PC-9 (cell line): ENCODE results near the gene ZNF792. TPM values are rescaled to one million over a fixed set of nuclear protein-coding genes. Genes with fewer than 3 reads are reported as not detected.

Experiments
- BruUV-seq: library from RNA; stranded (reverse); fragments of 400-500 nt; replicated peaks from 2 replicates; lab custom pipeline; 2021; lab: Mats Ljungman, UMichigan
- CTCF ChIA-PET: fragments of 300-600 bp; sonication (Branson Sonifier 250); formaldehyde crosslinking; loops from one replicate; lab custom pipeline; 2022; ENCODE audit warnings: antibody characterized with exemption; lab: Charles Lee
- POLR2A ChIA-PET: fragments of 300-600 bp; sonication (Branson Sonifier 250); formaldehyde crosslinking; loops from one replicate; lab custom pipeline; 2022; ENCODE audit warnings: antibody characterized with exemption; ENCODE audit not compliant: unreplicated experiment; lab: Charles Lee
- DNase-seq, 2 experiments: peaks; one replicate each; pipeline versions ENCODE4 v3.0.0 to v3.0.0-alpha.2; 2015 to 2022; ENCODE audit warnings: mixed read lengths in 1 of 2
- H2AFZ ChIP-seq: fragments of 200-600 bp; sonication (generic); 2 replicates; pipeline ENCODE4 v1.8.1; 2017; ENCODE audit warnings: antibody characterized with exemption
- H3F3A ChIP-seq: fragments of 200-600 bp; sonication (generic); 2 replicates; pipeline ENCODE4 v1.8.1; 2017; ENCODE audit warnings: antibody characterized with exemption, mild to moderate bottlenecking, low read depth; ENCODE audit not compliant: insufficient read depth
- H3K27ac ChIP-seq: fragments of 200-600 bp; sonication (generic); 2 replicates; pipeline ENCODE4 v1.6.1; 2016; ENCODE audit warnings: mixed run types
- H3K27me3 ChIP-seq: fragments of 200-600 bp; sonication (generic); 2 replicates; pipeline ENCODE4 v1.6.1; 2016; ENCODE audit warnings: low read depth, mixed run types; ENCODE audit not compliant: insufficient read depth
- H3K36me3 ChIP-seq: fragments of 200-600 bp; sonication (generic); 2 replicates; pipeline ENCODE4 v1.6.1; 2016; ENCODE audit warnings: low read depth, mixed run types
- H3K4me1 ChIP-seq: fragments of 200-600 bp; sonication (generic); replicated peaks from 2 replicates; pipeline ENCODE4 v1.6.1; 2016; ENCODE audit warnings: mixed run types; ENCODE audit not compliant: insufficient read depth
- H3K4me2 ChIP-seq: fragments of 200-600 bp; sonication (generic); 2 replicates; pipeline ENCODE4 v1.6.1; 2017; ENCODE audit warnings: mixed run types
- H3K4me3 ChIP-seq: fragments of 200-600 bp; sonication (generic); 2 replicates; pipeline ENCODE4 v1.6.1; 2016; ENCODE audit warnings: mixed run types
- H3K79me2 ChIP-seq: fragments of 200-600 bp; sonication (generic); 2 replicates; pipeline ENCODE4 v1.6.1; 2017; ENCODE audit warnings: low read depth, mixed run types
- H3K9me2 ChIP-seq: fragments of 200-600 bp; sonication (generic); 2 replicates; pipeline ENCODE4 v1.8.1; 2017; ENCODE audit warnings: mild to moderate bottlenecking; ENCODE audit not compliant: insufficient read depth
- H3K9me3 ChIP-seq: fragments of 200-600 bp; sonication (generic); 2 replicates; pipeline ENCODE4 v1.8.1; 2016; ENCODE audit warnings: low read depth; ENCODE audit not compliant: insufficient read depth
- H4K20me1 ChIP-seq: fragments of 200-600 bp; sonication (generic); 2 replicates; pipeline ENCODE4 v1.8.1; 2017; ENCODE audit not compliant: insufficient read depth
- EZH2 ChIP-seq: fragments of 200-600 bp; sonication (generic); IDR thresholded peaks from 2 replicates; pipeline ENCODE4 v1.8.0; 2017; ENCODE audit warnings: antibody characterized with exemption, low read depth
- intact Hi-C: fragments of 100-400 bp; cut with micrococcal nuclease; formaldehyde crosslinking; loops from one replicate; pipeline ENCODE4 v1.10.0; 2022; ENCODE audit not compliant: unreplicated experiment
- total RNA-seq: library from RNA; stranded (reverse); gene quantifications from 2 replicates; pipeline ENCODE4 v1.2.3, GENCODE V29; 2021
- TF ChIP-seq, protein P1 (sequence below): fragments of 200-600 bp; sonication (generic); conservative IDR thresholded peaks from 2 replicates; pipeline ENCODE4 v1.6.1; 2017; ENCODE audit warnings: mixed run types, antibody characterized with exemption, mild to moderate bottlenecking, moderate library complexity

ZNF792 gene
- total RNA-seq, 1 experiment from 2014 or later, result 3.5 TPM

DNA sequence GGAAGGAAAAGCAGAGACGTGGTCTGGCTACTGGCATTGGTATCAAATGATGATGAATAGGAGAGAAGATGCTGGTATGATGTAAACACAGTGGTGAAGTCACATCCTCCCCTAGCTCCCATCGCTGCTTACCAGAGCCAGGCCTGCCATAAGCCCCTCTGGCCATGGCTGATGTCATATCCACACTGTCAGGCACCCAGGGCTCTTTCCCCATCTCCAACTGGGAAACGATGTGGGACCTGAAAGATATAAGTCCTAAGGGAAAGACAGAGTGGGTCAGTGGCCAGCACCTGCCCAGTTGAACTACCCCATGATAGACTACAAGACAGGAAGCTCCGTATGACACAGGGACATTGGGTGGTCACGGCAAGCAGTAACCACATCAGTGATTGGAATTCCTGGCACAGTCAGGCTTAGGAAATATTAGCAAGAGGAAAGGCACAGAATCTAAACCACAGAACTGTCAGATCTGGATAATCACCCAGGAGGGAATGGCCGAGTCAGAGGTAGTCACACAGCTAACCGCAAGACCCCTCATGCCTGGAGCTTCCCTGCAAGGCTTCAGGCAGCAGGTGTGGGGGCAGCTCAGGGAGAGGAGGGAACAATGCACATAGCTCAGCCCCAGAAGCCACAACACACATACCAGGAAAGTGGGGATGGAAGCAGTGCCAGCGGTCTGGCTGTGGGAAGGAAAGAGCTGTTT is 3.8 kb downstream of the ZNF792 start:
- POLR2A ChIA-PET, result no interaction called here
- Histone ChIP-seq H3F3A (peaks cover 4% of the 10 kb centered on the region; the same call in 1 of the 2 replicates), H3K4me2 (no peak overlapping the region), H3K9me3 (peaks cover 31% of the 10 kb centered on the region), H3K27me3 (no peaks in the 10 kb centered on the region), H3K4me3 (no peak overlapping the region), H3K36me3 (peaks cover 16% of the 10 kb centered on the region), H3K27ac (no peak overlapping the region), H2AFZ (no peak overlapping the region), H3K9me2 (no peaks in the 10 kb centered on the region), H3K79me2 (peaks cover 9% of the 10 kb centered on the region; the same call in 1 of the 2 replicates), H4K20me1 (no peaks in the 10 kb centered on the region), H3K4me1 (peaks cover 15% of the 10 kb centered on the region; the same call in 1 of the 2 replicates)
- TF ChIP-seq, protein P1, sequence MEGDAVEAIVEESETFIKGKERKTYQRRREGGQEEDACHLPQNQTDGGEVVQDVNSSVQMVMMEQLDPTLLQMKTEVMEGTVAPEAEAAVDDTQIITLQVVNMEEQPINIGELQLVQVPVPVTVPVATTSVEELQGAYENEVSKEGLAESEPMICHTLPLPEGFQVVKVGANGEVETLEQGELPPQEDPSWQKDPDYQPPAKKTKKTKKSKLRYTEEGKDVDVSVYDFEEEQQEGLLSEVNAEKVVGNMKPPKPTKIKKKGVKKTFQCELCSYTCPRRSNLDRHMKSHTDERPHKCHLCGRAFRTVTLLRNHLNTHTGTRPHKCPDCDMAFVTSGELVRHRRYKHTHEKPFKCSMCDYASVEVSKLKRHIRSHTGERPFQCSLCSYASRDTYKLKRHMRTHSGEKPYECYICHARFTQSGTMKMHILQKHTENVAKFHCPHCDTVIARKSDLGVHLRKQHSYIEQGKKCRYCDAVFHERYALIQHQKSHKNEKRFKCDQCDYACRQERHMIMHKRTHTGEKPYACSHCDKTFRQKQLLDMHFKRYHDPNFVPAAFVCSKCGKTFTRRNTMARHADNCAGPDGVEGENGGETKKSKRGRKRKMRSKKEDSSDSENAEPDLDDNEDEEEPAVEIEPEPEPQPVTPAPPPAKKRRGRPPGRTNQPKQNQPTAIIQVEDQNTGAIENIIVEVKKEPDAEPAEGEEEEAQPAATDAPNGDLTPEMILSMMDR, result no peak
- TF ChIP-seq EZH2, result no peak
- no TSS peak for BruUV-seq
- intact Hi-C loops, result no loop called here
- DNase-seq, result peak in 1 of 2 experiments; percentile 57
- CTCF ChIA-PET, result no interaction called here

GRCh38 chr19:34959021-34959420 is 5.0 kb downstream of the ZNF792 start:
- Histone ChIP-seq H3F3A (no peaks in the 10 kb centered on the region; the same call in 1 of the 2 replicates), H3K79me2 (peaks cover 9% of the 10 kb centered on the region; the same call in 1 of the 2 replicates), H2AFZ (no peak overlapping the region), H4K20me1 (no peaks in the 10 kb centered on the region), H3K9me3 (peaks cover 31% of the 10 kb centered on the region), H3K9me2 (no peaks in the 10 kb centered on the region), H3K27ac (no peak overlapping the region), H3K4me1 (peaks cover 15% of the 10 kb centered on the region; the same call in 1 of the 2 replicates), H3K4me2 (no peak overlapping the region), H3K4me3 (no peak overlapping the region), H3K27me3 (no peaks in the 10 kb centered on the region), H3K36me3 (peaks cover 16% of the 10 kb centered on the region)
- BruUV-seq, result no TSS peak
- DNase-seq, result no peak
- TF ChIP-seq EZH2, result no peak
- TF ChIP-seq, protein P1, result no peak
- ChIA-PET CTCF (no interaction called here), POLR2A (no interaction called here)
- intact Hi-C loops, result no loop called here

- POLR2A ChIA-PET, result no interaction called here
- no peak for DNase-seq
- no peaks in the 10 kb centered on the region for H4K20me1 ChIP-seq
- H3K27ac ChIP-seq, result no peak overlapping the region
- H3K4me3 ChIP-seq, result no peak overlapping the region
- intact Hi-C loops, result no loop called here
- no peaks in the 10 kb centered on the region; the same call in 1 of the 2 replicates for H3F3A ChIP-seq
- TF ChIP-seq, protein P1, result no peak
- no peak for TF ChIP-seq EZH2
- no peak overlapping the region for H2AFZ ChIP-seq
- no peak overlapping the region for H3K4me2 ChIP-seq
- peaks cover 10% of the 10 kb centered on the region; the same call in 1 of the 2 replicates for H3K4me1 ChIP-seq
- no peaks in the 10 kb centered on the region for H3K9me2 ChIP-seq
- CTCF ChIA-PET, result no interaction called here
- peaks cover 16% of the 10 kb centered on the region for H3K36me3 ChIP-seq
- H3K27me3 ChIP-seq, result no peaks in the 10 kb centered on the region
- BruUV-seq, result no TSS peak
- H3K79me2 ChIP-seq, result 0 out of 2 replicates have a peak, but pooled peaks cover 5% of the 10 kb centered on the region
- peaks cover 32% of the 10 kb centered on the region for H3K9me3 ChIP-seq
These were observed 5.9 kb downstream of the ZNF792 start for GRCh38 chr19:34957830-34958751.
